ENCODE measurements around the gene SYNE2.
"Not testable (repeated sequence)": the region's sequence is repeated elsewhere in the genome, so short reads cannot be mapped to it uniquely, and the experiment has no call there.

The SYNE2 gene

GRCh38 chr14:64137657-64138290, 285.0 kb downstream of the SYNE2 start:
- DNase-seq: no peak

- DNase-seq: no peak
Observed at GRCh38 chr14:64147126-64147790, 294.5 kb downstream of the SYNE2 start.

GRCh38 chr14:64149921-64150320, 297.1 kb downstream of the SYNE2 start:
- no peak for DNase-seq

- no peak for DNase-seq
Observed at GRCh38 chr14:64158608-64159007, 305.8 kb downstream of the SYNE2 start.

GRCh38 chr14:64159588-64159987, 306.8 kb downstream of the SYNE2 start:
- DNase-seq: no peak

GRCh38 chr14:64170181-64170580, 317.4 kb downstream of the SYNE2 start:
- no peak for DNase-seq

GRCh38 chr14:64174922-64175782, 322.3 kb downstream of the SYNE2 start:
- no peak for DNase-seq

GRCh38 chr14:64176330-64176729, 323.5 kb downstream of the SYNE2 start:
- DNase-seq: no peak

GRCh38 chr14:64178814-64179213, 326.0 kb downstream of the SYNE2 start:
- no peak for DNase-seq

GRCh38 chr14:64182908-64183307, 330.1 kb downstream of the SYNE2 start:
- DNase-seq: not testable (repeated sequence)

GRCh38 chr14:64184103-64184729, 331.4 kb downstream of the SYNE2 start:
- DNase-seq: no peak

- DNase-seq: no peak
Observed at GRCh38 chr14:64185184-64185583, 332.4 kb downstream of the SYNE2 start.

GRCh38 chr14:64186231-64187129, 333.7 kb downstream of the SYNE2 start:
- no peak for DNase-seq

- no peak for DNase-seq
Observed at GRCh38 chr14:64187331-64187730, 334.5 kb downstream of the SYNE2 start.

- no peak for DNase-seq
Observed at GRCh38 chr14:64190974-64191502, 338.2 kb downstream of the SYNE2 start.

GRCh38 chr14:64191756-64192155, 339.0 kb downstream of the SYNE2 start:
- no peak for DNase-seq

GRCh38 chr14:64193821-64194220, 341.0 kb downstream of the SYNE2 start:
- no peak for DNase-seq

GRCh38 chr14:64194404-64194803, 341.6 kb downstream of the SYNE2 start:
- DNase-seq: no peak

GRCh38 chr14:64195199-64195598, 342.4 kb downstream of the SYNE2 start:
- no peak for DNase-seq

- no peak for DNase-seq
Observed at GRCh38 chr14:64196056-64196455, 343.3 kb downstream of the SYNE2 start.

- peak; percentile 47 for DNase-seq
Observed at GRCh38 chr14:64196814-64197411, 344.1 kb downstream of the SYNE2 start.

GRCh38 chr14:64197996-64198395, 345.2 kb downstream of the SYNE2 start:
- DNase-seq: no peak
